ENCODE measurements around the gene AKT1S1.

GRCh38 chr19:49864890-49865289, 12.3 kb downstream of the AKT1S1 start:
- TF ChIP-seq KMT2A (CRISPR knock-in tag; IDR thresholded peaks at IDR 0.05) (no peak), CC2D1A (CRISPR knock-in tag; IDR thresholded peaks at IDR 0.05) (no peak), CTCF (CRISPR knock-in tag; IDR thresholded peaks at IDR 0.05) (no peak), SUZ12 (IDR thresholded peaks at IDR 0.05; ENCODE audit: low read depth, low read length) (no peak), PRDM15 (CRISPR knock-in tag; IDR thresholded peaks at IDR 0.05) (no peak)
